OCI-LY7 (cell line): ENCODE data around the gene RPP25L. TPM values are rescaled to one million over a fixed set of nuclear protein-coding genes. Genes with fewer than 3 reads are reported as not detected.
A peak's percentile ranks its signal among the peaks of the same experiment; 100 is the strongest.

ENCODE experiments used
- BruUV-seq: library from RNA; stranded (reverse); fragments of 400-500 nt; replicated peaks from 2 replicates; lab custom pipeline; 2021; lab: Mats Ljungman, UMichigan
- CTCF ChIA-PET: fragments of 300-600 bp; sonication (Branson Sonifier 250); formaldehyde crosslinking; loops from one replicate; lab custom pipeline; 2022; ENCODE audit warnings: antibody characterized with exemption; ENCODE audit not compliant: unreplicated experiment; lab: Charles Lee
- POLR2A ChIA-PET: fragments of 300-600 bp; sonication (Branson Sonifier 250); formaldehyde crosslinking; loops from one replicate; lab custom pipeline; 2022; ENCODE audit warnings: antibody characterized with exemption; lab: Charles Lee
- DNase-seq: peaks from one replicate; pipeline ENCODE4 v3.0.0-alpha.2; 2015; ENCODE audit warnings: low spot score
- H2AFZ ChIP-seq: fragments of 200-600 bp; sonication (generic), shearing (Covaris generic); 2 replicates; pipeline ENCODE4 v1.6.1; 2014; ENCODE audit warnings: mild to moderate bottlenecking, antibody characterized with exemption, low read length, moderate library complexity
- H3K27ac ChIP-seq: fragments of 200-600 bp; sonication (generic); 2 replicates; pipeline ENCODE4 v1.5.1; 2014; ENCODE audit warnings: mixed run types, low read depth, mild to moderate bottlenecking, moderate library complexity, low read length, inconsistent platforms; ENCODE audit not compliant: poor library complexity, severe bottlenecking
- H3K36me3 ChIP-seq: fragments of 200-600 bp; sonication (generic); 2 replicates; pipeline ENCODE4 v1.6.1; 2014; ENCODE audit warnings: mild to moderate bottlenecking, antibody characterized with exemption, low read length, moderate library complexity, mixed read lengths; ENCODE audit not compliant: insufficient read depth
- H3K4me1 ChIP-seq: fragments of 200-600 bp; sonication (generic); 2 replicates; pipeline ENCODE4 v1.5.1; 2014; ENCODE audit warnings: mild to moderate bottlenecking, low read length; ENCODE audit not compliant: insufficient read depth, poor library complexity, severe bottlenecking
- H3K4me2 ChIP-seq: fragments of 200-600 bp; sonication (generic); 2 replicates; pipeline ENCODE4 v1.6.1; 2014; ENCODE audit warnings: mild to moderate bottlenecking, low read length
- H3K4me3 ChIP-seq: fragments of 200-600 bp; sonication (generic); 2 replicates; pipeline ENCODE4 v1.5.1; 2014; ENCODE audit warnings: mild to moderate bottlenecking, low read depth, low read length; ENCODE audit not compliant: poor library complexity, severe bottlenecking
- H3K79me2 ChIP-seq: fragments of 200-600 bp; sonication (generic); 2 replicates; pipeline ENCODE4 v1.6.1; 2016; ENCODE audit warnings: low read depth, mild to moderate bottlenecking, low read length, moderate library complexity, mixed read lengths; ENCODE audit not compliant: insufficient read depth
- H3K9me2 ChIP-seq: fragments of 200-600 bp; sonication (generic); 2 replicates; pipeline ENCODE4 v1.6.1; 2016; ENCODE audit warnings: mild to moderate bottlenecking, low read length, mixed read lengths; ENCODE audit not compliant: insufficient read depth
- H3K9me3 ChIP-seq: fragments of 200-600 bp; sonication (generic); 2 replicates; pipeline ENCODE4 v1.6.1; 2014; ENCODE audit warnings: mild to moderate bottlenecking, mixed run types, low read length, mixed read lengths
- H4K20me1 ChIP-seq: fragments of 200-600 bp; sonication (generic); 2 replicates; pipeline ENCODE4 v1.6.1; 2014; ENCODE audit warnings: mild to moderate bottlenecking, antibody characterized with exemption, low read length, moderate library complexity, mixed read lengths; ENCODE audit not compliant: insufficient read depth
- CTCF ChIP-seq: fragments of 200-600 bp; sonication (generic); conservative IDR thresholded peaks from 2 replicates; pipeline ENCODE4 v1.5.1; 2014; ENCODE audit warnings: mild to moderate bottlenecking, antibody characterized with exemption, low read length, moderate library complexity, mixed read lengths
- EZH2phosphoT487 ChIP-seq: fragments of 200-600 bp; sonication (generic); IDR thresholded peaks from 2 replicates; pipeline ENCODE4 v1.6.1; 2018; ENCODE audit warnings: low read depth, borderline replicate concordance, mild to moderate bottlenecking, mixed run types, antibody characterized with exemption, low read length, moderate library complexity, mixed read lengths
- intact Hi-C: fragments of 100-400 bp; cut with micrococcal nuclease; formaldehyde crosslinking; loops from one replicate; pipeline ENCODE4 v1.10.0; 2022; ENCODE audit not compliant: unreplicated experiment
- total RNA-seq, 2 experiments: library from RNA; depleted of rRNA in 1 of 2; stranded (reverse); fragments of >200 nt in 1 of 2; shearing (Covaris generic) in 1 of 2; gene quantifications; 2 replicates each; pipeline ENCODE4 v1.2.3, GENCODE V29; 2014 to 2022

RPP25L gene
- total RNA-seq, 2 experiments from 2014 or later: 33.7 to 40.3 TPM

- Histone ChIP-seq H3K27ac (peak overlapping the region; percentile 65), H3K4me3 (peak overlapping the region; percentile 80), H3K79me2 (peaks cover 11% of the 10 kb centered on the region; the same call in 1 of the 2 replicates), H3K9me2 (no peaks in the 10 kb centered on the region), H4K20me1 (no peaks in the 10 kb centered on the region), H3K4me2 (peak overlapping the region; percentile 84), H3K9me3 (no peaks in the 10 kb centered on the region), H2AFZ (peak overlapping the region; percentile 77; the same call in 1 of the 2 replicates), H3K4me1 (peaks cover 25% of the 10 kb centered on the region), H3K36me3 (peaks cover 23% of the 10 kb centered on the region)
- ChIA-PET POLR2A (interaction anchor here (0.6 to 5.2 kb wide), 6 partner anchors 11 to 514 kb away, joined by 3 to 66 read pairs (median 4); partner anchors contain the start of gene SIGMAR1), CTCF (interaction anchor here (0.6 to 3.5 kb wide), 5 partner anchors 10 to 40 kb away, joined by 3 to 35 read pairs (median 6); partner anchors contain the start of genes CCL27 and SIGMAR1)
- no peak for DNase-seq
- BruUV-seq: no TSS peak
- intact Hi-C loops: no loop called here
- TF ChIP-seq EZH2phosphoT487 (no peak), CTCF (peak; percentile 5; the same call in 1 of the 2 replicates)
Observed at GRCh38 chr9:34647084-34647403, 35.1 kb upstream of the RPP25L start.

- no peaks in the 10 kb centered on the region for H3K9me3 ChIP-seq
- intact Hi-C loops: loop anchor here (1.0 kb wide), 2 partner anchors 8 to 19 kb away; no protein-coding TSS in a partner anchor
- DNase-seq: peak; percentile 93
- peak within 1 kb of the TSS; percentile 84 for H3K4me2 ChIP-seq
- TF ChIP-seq EZH2phosphoT487 (no peak), CTCF (peak; percentile 80)
- peak within 1 kb of the TSS; percentile 80 for H3K4me3 ChIP-seq
- CTCF ChIA-PET: interaction anchor here (0.5 to 3.5 kb wide), 8 partner anchors 9 to 515 kb away, joined by 3 to 35 read pairs (median 4); partner anchors contain the start of genes CCL27 and SIGMAR1
- peak within 1 kb of the TSS; percentile 77 for H2AFZ ChIP-seq
- POLR2A ChIA-PET: interaction anchor here (0.6 to 5.2 kb wide), 8 partner anchors 10 to 515 kb away, joined by 3 to 66 read pairs (median 4); partner anchors contain the start of genes ARID3C, DCTN3 and SIGMAR1
- H3K4me1 ChIP-seq: peaks cover 21% of the 10 kb centered on the region
- peak within 1 kb of the TSS; percentile 65 for H3K27ac ChIP-seq
- H3K79me2 ChIP-seq: peaks cover 11% of the 10 kb centered on the region; the same call in 1 of the 2 replicates
- no peaks in the 10 kb centered on the region for H3K9me2 ChIP-seq
- TSS peak; percentile 57 for BruUV-seq
- H3K36me3 ChIP-seq: peaks cover 23% of the 10 kb centered on the region
- H4K20me1 ChIP-seq: no peaks in the 10 kb centered on the region
Observed at GRCh38 chr9:34646211-34647083, 34.5 kb upstream of the RPP25L start, which contains the start of gene GALT. GALT (plus strand) TSS chr9:34646675; CDS start chr9:34646705, 30 bp downstream.
